Keratinocyte (primary cell): ENCODE measurements around the gene LRRC4C. TPM values are rescaled to one million over a fixed set of nuclear protein-coding genes. Genes with fewer than 3 reads are reported as not detected.

Experiments used
- DNase-seq: peaks from one replicate; pipeline ENCODE4 v3.0.0-alpha.2; 2011; ENCODE audit warnings: low read depth, missing footprints, low spot score
- FAIRE-seq: peaks from 2 replicates; lab custom pipeline; 2011; peaks lifted over from hg19 to GRCh38; lab: Jason Lieb, UNC
- H2AFZ ChIP-seq: 2 replicates; pipeline ENCODE4 v1.6.0; 2012; ENCODE audit warnings: low read length, control low read depth, inconsistent platforms; ENCODE audit not compliant: control insufficient read depth
- H3K27ac ChIP-seq: 2 replicates; pipeline ENCODE4 v1.5.1; 2011; ENCODE audit warnings: low read length; ENCODE audit not compliant: control insufficient read depth, insufficient read depth
- H3K27me3 ChIP-seq: 3 replicates; pipeline ENCODE4 v1.6.0; 2011; ENCODE audit warnings: low read length; ENCODE audit not compliant: control insufficient read depth, insufficient read depth; ENCODE audit errors: extremely low read depth
- H3K36me3 ChIP-seq, 2 experiments: 2 replicates in 1 of 2; 3 replicates in 1 of 2; pipeline ENCODE4 v1.5.1; 2011; ENCODE audit warnings: low read length in 2 of 2, mild to moderate bottlenecking in 1 of 2; ENCODE audit not compliant: control insufficient read depth in 2 of 2, insufficient read depth in 2 of 2; ENCODE audit errors: extremely low read depth in 1 of 2
- H3K4me1 ChIP-seq: 3 replicates; pipeline ENCODE4 v1.5.1; 2011; ENCODE audit warnings: low read length; ENCODE audit not compliant: control insufficient read depth, insufficient read depth; ENCODE audit errors: extremely low read depth
- H3K4me2 ChIP-seq: 3 replicates; pipeline ENCODE4 v1.6.0; 2011; ENCODE audit warnings: low read depth, low read length; ENCODE audit not compliant: control insufficient read depth, insufficient read depth; ENCODE audit errors: extremely low read depth
- H3K4me3 ChIP-seq, 3 experiments: fragments of 200-600 bp in 1 of 3; sonication (generic) in 1 of 3; 2 replicates in 2 of 3; 3 replicates in 1 of 3; pipeline ENCODE4 v1.5.1; 2011 to 2016; ENCODE audit warnings: low read length in 3 of 3, mild to moderate bottlenecking in 3 of 3, control low read depth in 2 of 3, inconsistent platforms in 1 of 3, low read depth in 1 of 3, mixed read lengths in 1 of 3, mixed run types in 1 of 3, moderate library complexity in 1 of 3; ENCODE audit not compliant: control insufficient read depth in 2 of 3, insufficient read depth in 2 of 3; ENCODE audit errors: extremely low read depth in 1 of 3
- H3K79me2 ChIP-seq: 2 replicates; pipeline ENCODE4 v1.6.0; 2012; ENCODE audit warnings: low read length; ENCODE audit not compliant: control insufficient read depth, insufficient read depth
- H3K9ac ChIP-seq: 3 replicates; pipeline ENCODE4 v1.6.0; 2011; ENCODE audit warnings: low read length; ENCODE audit not compliant: control insufficient read depth, insufficient read depth; ENCODE audit errors: extremely low read depth
- H3K9me1 ChIP-seq: 3 replicates; pipeline ENCODE4 v1.6.0; 2011; ENCODE audit warnings: low read length; ENCODE audit not compliant: control insufficient read depth, insufficient read depth; ENCODE audit errors: extremely low read depth
- H3K9me3 ChIP-seq: 2 replicates; pipeline ENCODE4 v1.5.1; 2012; ENCODE audit warnings: low read depth, low read length; ENCODE audit not compliant: control insufficient read depth
- H4K20me1 ChIP-seq: 3 replicates; pipeline ENCODE4 v1.6.0; 2011; ENCODE audit warnings: low read length; ENCODE audit not compliant: control insufficient read depth, insufficient read depth; ENCODE audit errors: extremely low read depth
- CTCF ChIP-seq, 3 experiments: IDR thresholded peaks in 1 of 3; conservative IDR thresholded peaks in 1 of 3; optimal IDR thresholded peaks in 1 of 3; 2 replicates in 2 of 3; 3 replicates in 1 of 3; pipeline versions ENCODE3 to v1.5.1; 2011; ENCODE audit warnings: low read length in 3 of 3, mild to moderate bottlenecking in 3 of 3, moderate library complexity in 2 of 3, control low read depth in 1 of 3, inconsistent platforms in 1 of 3; ENCODE audit not compliant: insufficient read depth in 2 of 3; ENCODE audit errors: extremely low read depth in 1 of 3
- EZH2 ChIP-seq: IDR thresholded peaks from one replicate; pipeline ENCODE4 v1.6.1; 2012; ENCODE audit warnings: inconsistent platforms, mild to moderate bottlenecking, low read length, moderate library complexity
- dilution Hi-C: fragments of 300-500 bp; cut with MboI; formaldehyde crosslinking; loops from one replicate; pipeline ENCODE4 v1.7.0; 2020; ENCODE audit warnings: low sequenced_read_pairs; ENCODE audit not compliant: extremely low pct_ligation_motif_present
- polyA plus RNA-seq, 5 experiments: library from polyadenylated mRNA; depleted of rRNA in 3 of 5; stranded (reverse) in 3 of 5; stranded (forward) in 1 of 5; unstranded in 1 of 5; fragments of >200 nt; gene quantifications; 1 replicate in 1 of 5; 2 replicates in 3 of 5; 3 replicates in 1 of 5; pipeline versions ENCODE4 v1.2.1 to v1.2.3, GENCODE V29; 2011 to 2012; ENCODE audit warnings: missing spikeins in 2 of 5, low read depth in 1 of 5, low replicate concordance in 1 of 5

The LRRC4C gene
- polyA plus RNA-seq, 1 donor (not counting 4 experiments of a cell fraction or from before 2014, with no cell fraction given): not detected

- Histone ChIP-seq H3K27me3 (no peaks in the 10 kb centered on the region), H3K9ac (no peak overlapping the region), H3K27ac (no peak overlapping the region), H3K9me1 (no peaks in the 10 kb centered on the region), H3K4me2 (no peak overlapping the region), H4K20me1 (no peaks in the 10 kb centered on the region), H3K79me2 (no peaks in the 10 kb centered on the region), H3K4me3 (no peak overlapping the region), H3K9me3 (no peaks in the 10 kb centered on the region), H3K36me3 (no peaks in the 10 kb centered on the region), H2AFZ (no peak overlapping the region), H3K4me1 (no peaks in the 10 kb centered on the region)
- dilution Hi-C loops: no loop called here
- FAIRE-seq: no peak
- TF ChIP-seq EZH2 (no peak), CTCF (optimal IDR thresholded peaks at IDR 0.05 in 1 of 3, IDR thresholded peaks at IDR 0.05 in 1 of 3, conservative IDR thresholded peaks at IDR 0.05 in 1 of 3; ENCODE audit: extremely low read depth in 1 of 3, insufficient read depth in 2 of 3, low read length in 3 of 3) (no peak)
- no peak for DNase-seq
Measured at GRCh38 chr11:41177791-41178190, 281.7 kb downstream of the LRRC4C start.

GRCh38 chr11:41175304-41175972, 284.0 kb downstream of the LRRC4C start:
- no peaks in the 10 kb centered on the region for H4K20me1 ChIP-seq
- H3K79me2 ChIP-seq: no peaks in the 10 kb centered on the region
- no peaks in the 10 kb centered on the region for H3K9me1 ChIP-seq
- H3K4me2 ChIP-seq: no peak overlapping the region
- H3K27ac ChIP-seq: no peak overlapping the region
- H3K36me3 ChIP-seq: no peaks in the 10 kb centered on the region
- H3K9ac ChIP-seq: no peak overlapping the region
- H3K27me3 ChIP-seq: no peaks in the 10 kb centered on the region
- H3K4me3 ChIP-seq: no peak overlapping the region
- TF ChIP-seq EZH2: no peak
- no peak for TF ChIP-seq CTCF (optimal IDR thresholded peaks at IDR 0.05 in 1 of 3, IDR thresholded peaks at IDR 0.05 in 1 of 3, conservative IDR thresholded peaks at IDR 0.05 in 1 of 3; ENCODE audit: extremely low read depth in 1 of 3, insufficient read depth in 2 of 3, low read length in 3 of 3)
- DNase-seq (no peak), FAIRE-seq (no peak)
- H3K9me3 ChIP-seq: no peaks in the 10 kb centered on the region
- dilution Hi-C loops: no loop called here
- no peak overlapping the region for H2AFZ ChIP-seq
- no peaks in the 10 kb centered on the region for H3K4me1 ChIP-seq
